ENCODE measurements around the gene ADGRG7. TPM values are rescaled to one million over a fixed set of nuclear protein-coding genes. Genes with fewer than 3 reads are reported as not detected.
A peak's percentile ranks its signal among the peaks of the same experiment; 100 is the strongest.

ADGRG7 gene
- total RNA-seq, 1 donor from 2014 or later: 2.0 TPM

DNA sequence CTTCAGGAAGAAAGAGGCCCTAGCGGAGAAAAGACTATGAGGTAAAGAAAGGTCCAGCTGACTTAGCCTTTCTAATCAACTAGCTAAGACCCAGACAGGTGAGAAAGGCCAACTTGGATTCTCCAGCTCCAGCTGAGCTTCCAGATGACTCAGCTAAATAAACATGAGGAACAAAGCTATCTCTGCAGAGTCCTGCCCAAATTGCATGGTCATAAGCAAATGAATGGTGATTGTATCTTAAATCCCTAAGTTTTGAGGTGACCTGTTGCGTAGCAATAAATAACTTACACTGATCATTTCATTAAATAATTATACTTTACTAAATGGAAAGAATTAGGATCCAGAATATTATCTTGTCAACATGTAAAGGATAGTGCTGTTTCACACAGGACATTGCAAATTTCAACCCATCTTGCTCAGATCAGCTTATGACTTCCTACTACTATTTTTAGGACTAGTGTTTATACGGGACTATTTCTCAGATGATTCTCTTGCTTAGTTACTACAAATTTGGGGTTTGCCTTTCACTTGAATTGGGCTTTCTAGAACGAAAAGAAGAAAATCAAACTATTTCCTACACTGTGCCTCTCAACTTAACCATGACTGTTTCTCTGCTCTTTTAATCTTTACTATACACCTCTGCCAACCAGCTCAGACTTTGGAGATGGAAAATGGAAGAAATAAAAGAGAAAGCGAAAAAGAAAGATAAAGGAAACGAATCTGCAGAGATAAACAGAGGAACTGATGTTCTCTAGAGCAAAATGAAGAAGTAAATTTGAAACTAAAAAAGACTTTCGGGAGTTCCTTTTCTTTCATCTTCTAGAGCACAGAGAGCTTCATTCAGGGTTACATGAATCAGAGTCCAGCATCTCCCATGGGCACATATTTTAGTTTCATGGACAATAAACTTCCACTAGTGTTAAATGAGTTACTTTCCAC, 6.6 kb upstream of the ADGRG7 start:
- DNase-seq (ENCODE audit: low spot score): peak; percentile 33

DNA sequence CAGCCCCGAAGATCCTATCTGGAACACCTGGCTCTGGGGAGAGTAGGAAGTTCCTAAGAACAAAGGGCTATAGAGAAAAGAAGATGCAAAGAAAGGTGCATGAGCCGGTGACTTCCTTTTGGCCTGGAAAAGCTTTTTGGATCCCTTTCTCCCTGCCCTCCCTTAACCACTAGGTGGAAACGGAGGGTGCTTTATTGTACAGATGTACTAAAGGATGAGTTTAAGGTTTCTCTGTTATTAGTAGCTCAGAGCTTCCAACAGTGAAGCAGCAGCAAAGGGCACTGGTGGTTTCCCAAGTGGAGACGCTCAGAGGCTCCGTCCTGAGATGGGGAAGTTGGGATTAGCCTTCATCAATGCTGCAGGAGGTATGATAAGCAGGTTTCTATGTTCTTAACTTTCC, 5.9 kb upstream of the ADGRG7 start:
- DNase-seq (ENCODE audit: low spot score): no peak

DNA sequence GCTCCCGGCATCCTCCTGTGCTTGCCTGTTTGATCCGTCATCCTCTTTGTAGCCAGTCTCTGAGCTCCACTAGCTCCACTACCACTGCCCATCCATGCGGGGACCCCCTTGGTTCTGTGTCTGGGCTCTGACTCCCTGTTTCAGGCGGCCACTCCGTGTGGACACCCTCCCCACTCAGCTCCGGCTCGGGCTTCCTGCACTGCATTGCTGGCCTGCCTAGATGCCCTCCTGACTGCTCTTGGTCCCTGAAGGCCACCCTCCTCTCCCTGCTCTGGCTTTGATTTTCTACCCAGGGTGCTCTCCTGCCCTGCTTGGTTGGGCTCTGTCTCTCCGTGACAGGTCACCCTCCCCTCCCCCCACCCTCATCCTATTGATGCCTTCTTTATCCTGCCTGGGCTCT, 4.0 kb upstream of the ADGRG7 start:
- DNase-seq (ENCODE audit: low spot score): no peak

DNA sequence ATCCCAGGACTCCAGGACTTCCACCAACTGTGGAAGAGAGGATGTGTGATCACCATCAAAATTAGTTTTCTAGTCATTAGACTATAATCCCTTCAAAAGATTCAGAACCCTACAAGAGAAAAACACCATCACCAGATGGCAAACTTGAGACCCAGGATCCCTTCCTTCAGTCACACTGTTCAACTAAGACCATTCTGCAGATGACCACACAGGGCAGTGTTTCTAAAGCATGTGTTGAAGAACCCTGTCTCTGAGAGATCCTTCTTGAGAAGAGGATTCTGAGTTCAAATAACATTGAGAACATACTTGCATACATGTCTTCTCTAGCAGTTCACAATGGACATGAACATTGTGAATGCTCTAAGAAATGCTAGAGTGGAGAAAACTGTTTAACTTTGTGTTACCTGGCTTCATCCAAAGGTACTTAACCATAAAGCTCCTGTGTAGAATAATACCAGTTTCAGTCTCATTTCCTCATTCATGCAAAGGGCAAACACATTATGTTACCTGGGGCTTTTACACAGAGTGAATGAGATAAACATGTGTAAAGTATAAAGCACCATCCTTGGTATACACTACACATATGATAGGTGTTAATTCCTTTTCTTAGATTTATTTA, 2.4 kb upstream of the ADGRG7 start:
- DNase-seq (ENCODE audit: low spot score): no peak

DNA sequence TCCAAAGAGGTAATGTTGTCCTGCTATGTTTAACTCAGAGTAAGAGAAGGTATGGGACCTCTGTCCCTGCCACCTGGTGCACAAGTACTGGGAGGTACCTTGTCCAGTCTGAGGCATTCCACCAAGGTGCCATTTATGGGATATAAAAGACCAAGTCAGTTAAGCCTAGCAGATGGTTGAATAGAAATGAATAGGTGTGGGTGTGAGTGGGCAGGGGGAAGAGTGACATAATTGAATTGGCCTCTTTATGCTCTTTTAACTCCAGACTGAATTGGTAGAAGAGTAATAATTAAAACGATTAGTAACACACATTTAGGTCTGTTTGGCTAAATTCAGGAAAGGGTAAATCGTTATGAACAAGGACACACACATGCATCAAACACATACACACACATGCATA, 562 bp downstream of the ADGRG7 start:
- DNase-seq (ENCODE audit: low spot score): no peak

DNA sequence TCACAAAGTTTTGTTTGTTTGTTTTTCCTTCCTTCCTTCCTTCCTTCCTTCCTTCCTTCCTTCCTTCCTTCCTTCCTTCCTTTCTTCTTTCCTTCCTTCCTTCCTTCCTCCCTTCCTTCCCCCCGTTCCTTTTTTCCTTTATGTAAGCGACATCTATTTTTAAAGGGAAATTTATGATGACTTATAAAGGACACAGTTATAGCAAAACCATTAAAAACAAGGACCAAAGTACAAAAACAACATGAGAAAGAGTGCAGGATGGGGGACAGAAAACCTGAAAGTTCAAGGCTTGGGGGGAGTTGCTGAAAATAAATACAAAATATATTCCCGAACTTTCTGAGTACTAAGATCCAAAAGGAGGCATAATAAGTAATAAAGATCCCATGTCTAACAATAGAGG, 1.8 kb downstream of the ADGRG7 start:
- no peak for DNase-seq (ENCODE audit: low spot score)

DNA sequence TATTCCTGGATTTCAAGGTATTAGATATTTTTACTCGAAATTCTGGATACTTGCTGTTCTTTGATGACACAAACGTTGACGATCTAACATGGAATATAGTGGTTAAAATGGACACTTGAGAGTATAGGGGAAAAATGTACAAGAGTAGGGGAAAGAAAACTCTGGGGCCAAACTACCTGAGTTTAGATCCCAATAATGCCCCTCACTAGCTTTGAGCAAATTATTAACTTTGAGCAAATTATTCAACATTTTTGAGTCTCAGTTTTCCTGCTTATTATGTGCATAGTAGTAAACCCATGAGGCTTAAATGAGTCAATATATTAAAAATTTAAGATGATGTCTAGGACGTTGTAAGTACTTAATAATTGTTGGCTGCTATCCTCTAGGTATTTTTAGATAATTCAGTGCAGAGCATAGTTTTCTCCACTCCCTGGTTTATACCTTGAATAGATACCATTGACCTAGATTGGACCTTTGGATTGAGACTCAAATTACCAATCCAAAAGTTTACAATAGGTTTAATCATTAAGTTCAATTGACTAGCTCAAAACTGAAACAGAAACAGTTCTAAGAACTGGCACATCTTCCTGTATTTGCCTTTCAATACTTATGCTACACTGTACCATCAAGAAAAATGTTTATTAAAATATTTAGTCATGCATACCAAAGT, 4.5 kb downstream of the ADGRG7 start:
- no peak for DNase-seq (ENCODE audit: low spot score)

DNA sequence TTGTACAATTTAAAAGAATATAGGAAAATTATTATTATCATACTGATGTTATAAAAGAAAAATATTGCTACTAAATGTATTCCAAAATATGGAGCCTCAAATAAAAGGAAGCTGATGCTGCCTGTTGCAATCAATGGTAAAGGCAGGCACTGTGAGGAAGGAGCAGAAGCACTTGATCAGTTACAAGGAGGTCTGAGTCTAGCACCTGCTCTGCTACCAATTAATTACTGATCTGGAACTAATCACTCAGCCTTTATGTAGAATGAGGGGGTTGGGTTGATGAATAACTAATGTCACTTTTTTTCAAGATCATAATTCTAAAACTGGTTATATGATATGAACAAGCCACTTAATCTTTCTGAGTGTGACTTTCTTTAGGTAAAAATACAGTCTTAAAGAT, 5.5 kb downstream of the ADGRG7 start:
- no peak for DNase-seq (ENCODE audit: low spot score)

DNA sequence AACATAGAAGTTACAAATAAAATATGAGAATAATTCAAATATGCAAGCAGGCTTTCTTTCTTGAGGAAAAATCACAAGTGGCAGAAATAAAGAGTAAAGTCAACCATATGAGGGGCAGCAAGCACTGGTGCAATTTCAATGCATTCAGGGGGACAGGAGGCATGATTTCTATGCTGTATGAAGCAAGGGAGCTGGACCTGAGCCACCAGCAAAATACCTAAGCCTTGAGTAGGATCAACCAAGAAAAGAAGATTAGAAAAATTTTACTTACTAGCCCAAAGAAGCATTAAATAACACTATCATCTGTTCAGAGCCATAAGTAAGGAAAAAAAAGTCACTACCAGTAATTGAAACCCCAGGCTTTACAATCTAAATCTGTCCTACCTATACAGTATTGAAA, 6.3 kb downstream of the ADGRG7 start:
- DNase-seq (ENCODE audit: low spot score): no peak

DNA sequence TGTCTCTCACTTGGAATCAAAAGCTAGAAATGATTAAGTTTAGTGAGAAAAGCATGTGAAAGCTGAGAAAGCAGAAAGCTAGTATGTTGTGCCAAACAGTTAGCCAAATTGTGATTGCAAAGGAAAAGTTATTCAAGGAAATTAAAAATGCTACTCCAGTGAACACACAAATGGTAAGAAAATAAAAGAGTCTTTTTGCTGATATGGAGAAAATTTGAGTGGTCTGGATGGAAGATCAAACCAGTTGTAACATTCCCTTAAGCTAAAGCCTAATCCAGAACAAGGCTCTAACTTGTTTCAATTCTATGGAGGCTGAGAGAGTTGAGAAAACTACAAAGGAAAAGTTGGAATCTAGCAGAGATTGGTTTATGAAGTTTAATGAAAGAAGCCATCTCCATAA, 11.8 kb downstream of the ADGRG7 start:
- DNase-seq (ENCODE audit: low spot score): no peak

DNA sequence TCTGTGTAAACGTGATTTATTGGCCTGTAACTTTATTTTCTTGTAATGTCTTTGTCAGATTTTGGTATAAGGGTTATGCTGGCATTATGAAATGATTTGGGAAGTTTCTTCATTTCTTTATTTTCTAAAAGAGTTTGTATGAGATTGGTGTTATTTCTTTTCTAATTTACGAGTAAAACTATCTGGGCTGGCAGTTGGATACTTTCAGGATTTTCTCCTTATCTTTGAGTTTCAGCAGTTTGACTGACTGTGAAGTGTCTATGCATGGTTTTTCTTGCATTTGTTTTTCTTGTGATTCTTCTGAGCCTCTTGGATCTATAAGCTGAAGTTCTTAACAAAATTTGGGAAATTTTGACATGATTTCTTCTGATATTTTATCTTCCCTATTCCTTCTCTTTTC, 18.1 kb downstream of the ADGRG7 start:
- no peak for DNase-seq (ENCODE audit: low spot score)

DNA sequence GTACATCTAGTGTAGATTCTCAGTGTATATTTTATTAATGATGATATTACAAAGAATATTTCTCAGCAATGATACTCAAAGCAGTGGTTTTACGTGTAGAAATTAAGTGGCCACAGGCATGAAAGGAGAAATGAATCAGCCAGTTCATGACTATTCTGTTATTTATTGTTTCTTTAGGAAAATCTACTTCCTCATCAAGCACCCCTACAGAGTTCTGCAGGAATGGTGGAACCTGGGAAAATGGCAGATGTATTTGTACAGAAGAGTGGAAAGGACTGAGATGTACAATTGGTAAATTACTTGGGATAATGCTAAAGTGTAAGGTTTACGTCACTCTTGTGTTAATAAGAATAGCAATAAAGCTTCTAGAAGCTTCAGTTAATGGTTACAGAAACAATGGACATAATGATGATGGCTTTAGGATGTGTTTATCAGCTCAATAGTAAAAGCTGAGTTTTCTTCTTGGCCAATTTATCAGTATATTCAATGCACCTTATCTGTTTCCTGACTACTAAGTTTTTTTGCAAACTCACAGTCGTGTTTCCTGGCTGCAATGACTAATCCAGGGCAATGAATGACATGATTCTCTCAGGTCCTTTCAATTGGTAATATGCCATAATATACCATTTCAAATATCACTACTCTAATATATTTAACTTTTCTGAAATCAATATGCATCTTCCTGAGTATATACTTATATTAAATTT, 20.2 kb downstream of the ADGRG7 start:
- DNase-seq (ENCODE audit: low spot score): no peak

DNA sequence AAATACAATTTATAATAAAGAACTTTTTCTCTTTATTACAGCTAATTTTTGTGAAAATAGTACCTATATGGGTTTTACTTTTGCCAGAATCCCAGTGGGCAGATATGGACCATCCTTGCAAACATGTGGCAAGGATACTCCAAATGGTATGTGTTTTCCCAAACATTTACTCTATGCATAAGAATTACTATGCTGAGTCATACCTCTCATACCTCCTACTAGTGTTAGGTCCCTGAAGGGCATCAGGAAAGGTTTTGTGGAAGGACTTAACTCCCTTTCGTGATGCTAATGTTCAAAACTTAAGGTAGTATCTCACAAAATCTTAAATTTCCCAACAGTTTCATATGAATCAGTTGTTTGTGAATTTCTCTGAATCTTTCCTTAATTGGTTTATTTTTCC, 21.3 kb downstream of the ADGRG7 start:
- no peak for DNase-seq (ENCODE audit: low spot score)

DNA sequence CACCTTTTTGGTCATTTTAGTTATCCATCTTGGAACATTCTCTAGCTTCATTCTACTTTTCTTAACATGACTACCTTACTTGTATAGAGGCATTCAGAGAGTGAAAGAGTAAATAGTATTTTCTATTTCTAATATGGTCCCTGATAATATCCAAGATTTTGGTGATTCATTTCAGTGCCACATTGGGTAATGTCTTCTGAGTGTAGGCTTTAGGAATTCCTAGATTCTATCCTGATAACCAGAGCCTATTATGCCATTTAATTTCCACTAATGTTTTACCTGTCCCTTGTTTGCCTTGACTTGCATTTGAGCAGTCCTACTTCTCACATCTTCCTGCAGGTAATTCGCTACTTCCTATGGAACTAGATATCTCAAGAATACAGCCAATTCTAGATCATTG, 21.8 kb downstream of the ADGRG7 start:
- DNase-seq (ENCODE audit: low spot score): no peak

DNA sequence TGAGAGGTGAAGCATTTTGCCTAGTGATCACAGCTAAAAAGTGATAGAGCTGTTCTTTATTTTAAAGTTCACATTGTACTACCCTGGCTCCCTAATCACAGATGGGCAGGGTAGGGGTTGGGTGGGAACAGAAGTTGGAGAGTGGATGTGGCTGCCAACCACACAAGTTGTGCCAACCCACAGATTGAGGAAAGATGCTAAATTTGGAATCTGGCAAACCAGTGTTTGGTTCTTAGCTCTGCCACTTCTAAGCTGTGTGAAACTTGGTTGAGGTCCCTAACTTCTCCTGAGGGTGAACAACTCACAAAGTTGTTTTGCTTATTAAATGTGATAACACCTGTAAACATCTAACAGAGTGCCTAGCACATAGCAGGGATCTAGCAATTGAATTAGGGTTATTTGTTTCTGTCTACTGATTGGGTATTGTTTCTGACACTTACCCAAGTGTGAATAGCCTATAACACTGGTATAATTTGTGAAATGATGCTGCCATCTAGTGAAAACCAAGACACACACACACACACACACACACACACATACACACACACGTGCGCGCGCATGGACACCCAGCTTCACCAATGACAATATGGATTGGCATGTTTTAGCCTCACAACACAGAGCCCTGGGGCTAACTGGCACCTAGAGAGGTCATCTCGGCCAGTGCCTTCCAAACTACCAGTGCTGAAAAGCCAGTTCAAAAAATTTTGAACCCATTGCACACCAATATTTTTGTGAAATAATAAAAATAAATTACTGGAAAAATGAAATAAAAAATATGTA, 25.3 kb downstream of the ADGRG7 start:
- DNase-seq (ENCODE audit: low spot score): peak; percentile 77

DNA sequence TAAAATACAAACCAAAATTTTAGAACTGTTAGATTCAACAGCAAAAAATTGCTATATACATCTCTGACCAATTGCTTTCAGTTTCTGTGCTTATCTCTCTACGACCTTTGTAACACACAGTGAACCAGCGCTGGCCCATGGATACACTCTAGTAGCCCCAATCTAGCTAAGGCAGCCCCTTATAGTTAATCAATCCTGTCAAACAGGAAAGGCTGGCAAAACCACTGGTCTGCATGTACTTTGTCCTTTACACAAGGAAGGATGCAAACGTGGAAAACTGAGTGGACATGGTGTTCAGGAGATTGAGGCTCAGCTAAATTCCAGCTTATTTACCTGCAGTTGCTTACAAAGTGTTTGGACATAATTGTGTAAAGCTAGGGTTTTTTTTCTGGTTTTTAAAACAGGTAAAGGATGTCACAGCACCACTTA, 25.9 kb downstream of the ADGRG7 start:
- DNase-seq (ENCODE audit: low spot score): peak; percentile 87

DNA sequence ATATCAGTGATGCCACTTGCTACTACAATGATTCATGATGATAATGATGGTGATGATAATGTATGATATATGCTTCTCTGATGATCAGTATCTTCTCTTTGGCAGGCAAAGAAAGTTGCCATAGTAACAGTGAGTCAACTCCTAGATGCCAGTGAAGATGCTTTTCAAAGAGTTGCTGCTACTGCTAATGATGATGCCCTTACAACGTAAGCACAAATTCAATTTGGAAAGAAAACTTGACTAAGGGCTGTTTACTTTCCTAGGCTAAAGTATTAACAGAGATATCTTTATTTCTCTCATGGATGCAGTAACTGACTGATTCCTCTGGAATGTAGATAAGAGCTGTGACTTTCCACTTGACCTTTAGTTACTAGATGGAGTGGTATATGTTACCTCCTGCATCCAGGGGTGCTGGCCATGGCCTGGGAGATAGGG, 27.8 kb downstream of the ADGRG7 start:
- no peak for DNase-seq (ENCODE audit: low spot score)

DNA sequence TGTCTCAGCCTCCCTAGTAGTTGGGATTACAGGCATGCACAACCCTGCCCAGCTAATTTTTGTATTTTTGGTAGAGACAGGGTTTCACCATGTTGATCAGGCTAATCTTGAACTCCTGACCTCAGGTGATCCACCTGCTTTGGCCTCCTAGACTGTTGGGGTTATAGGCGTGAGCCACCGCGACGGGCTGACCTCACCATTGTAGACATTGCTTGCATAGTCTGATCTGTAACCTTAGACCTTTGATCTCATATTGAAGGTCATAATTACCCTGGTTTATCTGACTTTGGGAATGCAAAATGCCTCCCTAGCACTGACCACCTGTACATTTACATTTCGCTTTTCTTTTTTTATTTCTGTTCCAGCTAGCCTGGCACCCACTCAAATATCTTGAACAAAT, 31.2 kb downstream of the ADGRG7 start:
- DNase-seq (ENCODE audit: low spot score): no peak

DNA sequence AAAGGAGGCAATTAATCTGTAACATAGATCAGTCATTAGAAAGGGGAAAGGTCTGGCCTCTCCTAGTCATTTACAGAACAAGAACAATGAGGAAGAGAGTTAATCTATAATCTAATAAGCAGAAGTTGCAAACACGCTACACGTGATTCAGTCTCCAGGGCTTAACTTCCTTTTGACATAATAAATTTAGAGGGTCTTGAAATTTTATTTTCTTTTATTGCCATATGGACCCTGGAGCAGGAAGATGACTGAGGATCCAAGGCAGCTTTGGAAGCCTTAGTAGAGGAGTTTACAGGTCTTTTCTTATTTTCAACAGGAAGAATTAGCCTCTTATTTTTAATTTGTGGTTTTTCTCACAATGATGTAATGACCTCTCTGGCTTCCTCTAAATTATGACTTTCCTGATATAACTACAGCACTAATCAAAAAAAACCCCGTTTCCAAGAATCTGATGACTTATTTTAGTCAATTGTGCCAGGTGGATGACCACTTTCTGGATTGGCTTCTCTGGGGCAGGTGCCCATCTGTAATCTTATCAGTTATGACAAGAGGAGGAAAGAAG, 32.2 kb downstream of the ADGRG7 start:
- peak; percentile 14 for DNase-seq (ENCODE audit: low spot score)

DNA sequence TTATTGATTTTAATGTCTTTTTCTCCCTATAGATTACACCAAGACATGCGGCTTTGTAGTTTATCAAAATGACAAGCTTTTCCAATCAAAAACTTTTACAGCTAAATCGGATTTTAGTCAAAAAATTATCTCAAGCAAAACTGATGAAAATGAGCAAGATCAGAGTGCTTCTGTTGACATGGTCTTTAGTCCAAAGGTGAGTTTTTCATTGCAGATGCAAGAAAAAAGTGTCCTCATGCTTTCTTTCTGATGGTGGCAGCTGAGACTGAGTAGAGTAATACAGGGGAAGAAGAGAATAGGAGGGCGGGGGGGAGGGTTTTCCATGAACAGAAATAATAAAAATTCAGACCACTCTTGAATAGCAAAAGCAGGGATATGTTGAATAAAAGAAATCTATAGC, 36.5 kb downstream of the ADGRG7 start:
- no peak for DNase-seq (ENCODE audit: low spot score)

DNA sequence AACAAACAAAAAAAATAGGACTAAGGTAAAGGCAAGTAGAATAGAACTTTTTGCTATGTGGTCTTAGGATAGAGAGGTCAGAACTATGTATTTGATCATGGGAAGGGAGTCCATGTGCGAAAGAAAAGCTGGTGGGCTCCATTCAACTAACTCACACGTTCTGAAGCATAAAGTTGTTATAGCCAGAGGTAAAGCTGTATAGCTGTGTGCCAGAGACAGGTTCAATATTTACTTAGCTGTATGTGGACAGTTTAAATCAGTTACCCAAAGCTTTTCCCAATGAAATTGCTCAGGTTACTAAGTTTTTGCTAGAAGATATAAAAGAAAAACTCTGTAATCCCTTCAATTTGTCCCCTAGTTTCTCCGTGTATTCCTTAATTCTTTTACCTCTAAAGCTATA, 37.8 kb downstream of the ADGRG7 start:
- no peak for DNase-seq (ENCODE audit: low spot score)

Data from mucosa of gallbladder (tissue), 1 donor.